ENCODE data around the gene PCDHGA10. TPM values are rescaled to one million over a fixed set of nuclear protein-coding genes. Genes with fewer than 3 reads are reported as not detected.
"Not testable (repeated sequence)": the region's sequence is repeated elsewhere in the genome, so short reads cannot be mapped to it uniquely, and the experiment has no call there.

Gene PCDHGA10
- total RNA-seq, 1 donor from 2014 or later = 4.7 TPM

- H3K4me1 Mint-ChIP-seq = no peaks in the 10 kb centered on the region
- peaks cover 3% of the 10 kb centered on the region for H3K9me3 ChIP-seq (ENCODE audit: low read depth)
- H3K36me3 Mint-ChIP-seq = peaks cover 4% of the 10 kb centered on the region
- no peaks in the 10 kb centered on the region for H3K79me2 ChIP-seq (ENCODE audit: low read depth)
- DNase-seq (ENCODE audit: low spot score) = no peak
- no peak overlapping the region for H3K4me2 ChIP-seq
- no peaks in the 10 kb centered on the region for H3K4me1 ChIP-seq
- no peaks in the 10 kb centered on the region for H3K27me3 ChIP-seq
- H3K27ac Mint-ChIP-seq = no peak overlapping the region
- no peak overlapping the region for H3K27ac ChIP-seq
- peaks cover 9% of the 10 kb centered on the region for H3K27me3 Mint-ChIP-seq (ENCODE audit: insufficient read depth, low read depth)
- H3K9ac ChIP-seq = no peak overlapping the region
- H2AFZ ChIP-seq (replicated peaks) = no peak overlapping the region
- no peak for TF ChIP-seq EZH2phosphoT487 (IDR thresholded peaks at IDR 0.05)
- TF ChIP-seq EZH2 (IDR thresholded peaks at IDR 0.05) = no peak
- no peak for TF ChIP-seq CTCF (IDR thresholded peaks at IDR 0.05)
- H3K36me3 ChIP-seq = no peaks in the 10 kb centered on the region
- no peaks in the 10 kb centered on the region for H3F3A ChIP-seq (ENCODE audit: low read depth)
- H4K20me1 ChIP-seq (ENCODE audit: low read depth) = no peaks in the 10 kb centered on the region
- peaks cover 50% of the 10 kb centered on the region for H3K9me3 Mint-ChIP-seq
- H3K4me3 Mint-ChIP-seq = no peak overlapping the region
- no peak overlapping the region for H3K4me3 ChIP-seq
Observed at GRCh38 chr5:141374627-141375026, 38.2 kb upstream of the PCDHGA10 start.

- not testable (repeated sequence) for H4K20me1 ChIP-seq (ENCODE audit: low read depth); H3F3A ChIP-seq (ENCODE audit: low read depth); H3K4me1 Mint-ChIP-seq; H3K27me3 Mint-ChIP-seq (ENCODE audit: insufficient read depth, low read depth); H3K4me3 ChIP-seq; H3K36me3 Mint-ChIP-seq; H3K4me1 ChIP-seq; H3K9ac ChIP-seq; H3K36me3 ChIP-seq; H3K4me3 Mint-ChIP-seq; DNase-seq (ENCODE audit: low spot score); H3K79me2 ChIP-seq (ENCODE audit: low read depth); H3K4me2 ChIP-seq; H3K27ac Mint-ChIP-seq; H3K27ac ChIP-seq; H2AFZ ChIP-seq (replicated peaks); H3K9me3 ChIP-seq (ENCODE audit: low read depth); H3K27me3 ChIP-seq
- H3K9me3 Mint-ChIP-seq = peaks cover 48% of the 10 kb centered on the region
Observed at GRCh38 chr5:141375444-141376155, 37.2 kb upstream of the PCDHGA10 start.

- Histone ChIP-seq H3K4me2 (no peak within 1 kb of the TSS), H3K4me3 (no peak within 1 kb of the TSS), H3K79me2 (ENCODE audit: low read depth) (no peaks in the 10 kb centered on the region), H3K36me3 (no peaks in the 10 kb centered on the region), H3K27me3 (no peaks in the 10 kb centered on the region), H4K20me1 (ENCODE audit: low read depth) (no peaks in the 10 kb centered on the region), H3K4me1 (no peaks in the 10 kb centered on the region), H3K27ac (no peak within 1 kb of the TSS), H3F3A (ENCODE audit: low read depth) (no peaks in the 10 kb centered on the region), H3K9ac (no peak within 1 kb of the TSS), H2AFZ (replicated peaks) (no peak within 1 kb of the TSS), H3K9me3 (ENCODE audit: low read depth) (peaks cover 3% of the 10 kb centered on the region)
- no peak for DNase-seq (ENCODE audit: low spot score)
- Mint-ChIP-seq H3K36me3 (no peaks in the 10 kb centered on the region), H3K27me3 (ENCODE audit: insufficient read depth, low read depth) (peaks cover 5% of the 10 kb centered on the region), H3K27ac (no peak within 1 kb of the TSS), H3K9me3 (peaks cover 53% of the 10 kb centered on the region), H3K4me1 (no peaks in the 10 kb centered on the region), H3K4me3 (no peak within 1 kb of the TSS)
- no peak for TF ChIP-seq CTCF (IDR thresholded peaks at IDR 0.05)
- TF ChIP-seq EZH2 (IDR thresholded peaks at IDR 0.05) = no peak
Observed at GRCh38 chr5:141382469-141383294, 30.1 kb upstream of the PCDHGA10 start, which contains the start of gene PCDHGA7. Gene PCDHGA7, plus strand, starts transcription at chr5:141382742. Its CDS starts 158 bp downstream, at chr5:141382900.

GRCh38 chr5:141383345-141383744 is 29.4 kb upstream of the PCDHGA10 start:
- Histone ChIP-seq H4K20me1 (ENCODE audit: low read depth) (no peaks in the 10 kb centered on the region), H3K27ac (no peak overlapping the region), H3K4me1 (no peaks in the 10 kb centered on the region), H3K27me3 (no peaks in the 10 kb centered on the region), H3K9me3 (ENCODE audit: low read depth) (peaks cover 3% of the 10 kb centered on the region), H3K4me2 (no peak overlapping the region), H3K9ac (no peak overlapping the region), H3K4me3 (no peak overlapping the region), H2AFZ (replicated peaks) (no peak overlapping the region), H3K79me2 (ENCODE audit: low read depth) (no peaks in the 10 kb centered on the region), H3K36me3 (no peaks in the 10 kb centered on the region), H3F3A (ENCODE audit: low read depth) (no peaks in the 10 kb centered on the region)
- TF ChIP-seq EZH2phosphoT487 (IDR thresholded peaks at IDR 0.05) = no peak
- TF ChIP-seq CTCF (IDR thresholded peaks at IDR 0.05) = no peak
- no peak for TF ChIP-seq EZH2 (IDR thresholded peaks at IDR 0.05)
- no peaks in the 10 kb centered on the region for H3K4me1 Mint-ChIP-seq
- H3K36me3 Mint-ChIP-seq = peaks cover under 1% of the 10 kb centered on the region
- no peak overlapping the region for H3K27ac Mint-ChIP-seq
- H3K9me3 Mint-ChIP-seq = peaks cover 56% of the 10 kb centered on the region
- no peak overlapping the region for H3K4me3 Mint-ChIP-seq
- no peak for DNase-seq (ENCODE audit: low spot score)
- H3K27me3 Mint-ChIP-seq (ENCODE audit: insufficient read depth, low read depth) = peaks cover 4% of the 10 kb centered on the region
